Stimulated activated CD4-positive, alpha-beta T cell treated with anti-CD3 and anti-CD28 coated beads, Interleukin-12 subunit alpha, Interleukin-12 subunit beta, amount 100 ng/mL, for 4 hours (primary cell): ENCODE data around the gene INSIG1.

Source experiments
- DNase-seq: peaks from one replicate; pipeline ENCODE4 v3.0.0-alpha.2; 2020

Gene INSIG1

DNA sequence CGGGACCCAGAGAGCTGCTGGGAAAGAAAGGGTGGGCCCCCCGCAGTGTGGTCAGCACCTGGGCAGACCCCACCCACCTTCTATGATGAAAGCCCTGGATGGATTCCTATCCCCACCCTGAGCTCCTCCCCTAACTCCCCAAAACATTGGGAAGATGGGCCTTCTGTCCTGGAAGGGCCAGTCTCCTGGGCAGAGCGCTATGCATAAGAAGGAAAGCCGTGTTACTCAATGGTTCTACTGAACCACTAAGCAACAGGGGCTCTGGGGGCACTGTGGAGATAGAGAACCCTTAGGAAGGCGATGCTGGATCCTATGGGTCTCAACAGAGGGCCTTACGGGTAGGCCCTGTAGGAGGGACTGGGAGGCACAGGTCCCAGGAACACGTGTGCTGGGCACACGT is 30.7 kb upstream of the INSIG1 start:
- no peak for DNase-seq

DNA sequence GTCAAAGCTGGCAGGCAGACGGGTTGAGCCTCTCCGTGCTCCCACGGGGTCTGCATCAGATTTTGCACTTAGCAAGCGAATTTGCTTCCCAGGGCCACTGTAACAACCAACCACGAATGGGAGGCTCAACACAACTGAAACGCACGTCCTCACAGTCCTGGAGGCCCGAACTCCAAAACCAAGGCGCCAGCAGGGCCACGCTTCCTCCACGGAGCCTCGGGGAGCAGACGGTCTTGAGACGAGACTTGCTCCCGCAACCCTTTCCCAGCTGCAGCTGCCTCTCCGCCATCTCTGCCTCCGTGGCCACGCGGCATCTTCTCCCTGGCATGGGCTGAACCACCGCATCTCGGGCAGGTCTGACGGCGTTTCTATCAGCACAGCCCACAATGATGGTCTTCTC is 30.2 kb upstream of the INSIG1 start:
- DNase-seq: no peak

DNA sequence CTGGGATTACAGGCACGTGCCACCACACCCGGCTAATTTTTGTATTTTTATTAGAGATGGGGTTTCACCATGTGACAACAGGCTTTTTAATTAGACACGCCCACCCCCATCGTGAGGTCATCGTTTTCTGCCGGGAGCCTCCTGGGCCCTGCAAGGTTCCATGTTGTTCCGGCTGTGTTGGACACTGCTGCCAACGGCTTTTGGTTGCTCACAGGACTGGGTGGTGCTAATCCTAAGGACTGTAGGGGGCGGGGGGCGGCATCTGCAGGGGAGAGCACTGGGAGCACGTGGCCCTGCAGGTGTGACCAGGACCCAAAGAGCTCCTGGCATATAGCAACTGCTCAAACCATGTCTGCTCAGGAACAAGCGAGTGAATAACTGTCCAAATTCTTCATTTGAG is 29.5 kb upstream of the INSIG1 start:
- no peak for DNase-seq

DNA sequence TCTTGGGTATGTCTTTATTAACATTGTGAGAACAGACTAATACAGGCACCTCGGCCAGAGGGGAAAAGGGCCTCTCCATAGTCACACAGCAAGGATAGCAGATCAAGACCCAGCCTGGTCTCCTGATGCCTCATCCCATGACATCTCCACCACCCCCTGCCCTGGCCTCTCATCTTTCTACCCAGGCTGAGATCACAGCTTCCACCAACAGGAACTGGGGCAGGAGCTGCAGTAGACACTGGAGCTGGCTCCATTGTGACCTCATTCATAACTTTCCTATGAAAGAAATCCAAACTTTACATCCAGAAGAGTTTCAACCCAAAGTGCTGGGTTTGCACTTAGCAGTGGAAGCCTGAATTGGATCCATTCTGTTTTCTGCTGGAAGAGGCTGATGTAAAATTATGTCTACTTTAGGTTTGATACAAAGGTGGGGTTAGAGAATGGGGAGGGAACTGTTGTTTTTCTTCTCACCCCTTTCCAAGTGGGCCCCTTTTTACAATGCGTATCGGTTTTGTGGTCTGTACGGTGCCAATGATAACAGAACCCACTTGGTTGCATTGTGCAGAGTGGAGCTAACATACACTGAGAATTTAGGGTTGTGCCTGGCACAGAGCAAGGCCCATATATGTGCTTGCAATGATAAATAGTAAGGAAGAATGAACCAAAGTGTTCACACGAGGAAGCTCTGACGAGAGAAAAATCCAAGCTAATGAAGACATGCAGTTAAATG is 28.6 kb upstream of the INSIG1 start:
- no peak for DNase-seq

DNA sequence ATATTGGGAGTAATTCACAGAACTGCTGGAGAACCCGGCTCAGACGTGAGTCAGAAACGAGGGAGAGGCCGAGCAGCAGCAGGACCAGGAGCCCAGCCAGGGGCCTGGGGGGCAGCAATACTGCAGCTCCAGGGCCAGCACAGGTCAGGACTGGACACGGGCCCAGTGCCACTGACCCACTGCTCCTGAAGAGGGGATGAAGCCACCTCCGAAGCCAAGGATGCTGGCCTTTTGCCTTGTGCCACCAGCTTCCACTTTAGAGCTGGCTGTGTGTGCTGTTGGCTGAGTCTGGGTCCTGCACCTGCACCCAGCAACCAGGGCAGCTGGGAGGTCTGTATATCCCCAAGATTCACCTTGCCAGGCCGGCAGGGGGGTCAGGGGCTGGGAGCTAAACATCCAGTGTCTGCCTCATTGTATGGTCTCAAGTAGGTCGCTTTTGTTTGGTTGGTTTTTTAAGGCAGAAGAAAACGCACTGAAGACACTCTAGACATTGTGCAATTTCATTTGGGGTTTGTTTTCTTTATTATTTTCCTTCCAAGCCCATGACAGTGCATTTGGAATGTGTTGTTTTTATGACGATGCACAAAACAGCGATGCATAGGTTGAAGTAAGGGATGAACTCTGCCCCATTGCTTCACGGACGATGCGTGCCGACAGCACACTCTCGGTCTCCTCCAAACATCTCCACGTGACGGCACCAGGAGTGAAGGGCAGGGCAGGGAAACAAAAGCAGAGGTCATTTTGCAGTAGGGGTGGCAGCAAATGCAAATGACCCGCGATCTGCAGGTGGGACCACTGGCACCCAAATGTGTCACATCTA is 27.7 kb upstream of the INSIG1 start:
- DNase-seq: no peak

DNA sequence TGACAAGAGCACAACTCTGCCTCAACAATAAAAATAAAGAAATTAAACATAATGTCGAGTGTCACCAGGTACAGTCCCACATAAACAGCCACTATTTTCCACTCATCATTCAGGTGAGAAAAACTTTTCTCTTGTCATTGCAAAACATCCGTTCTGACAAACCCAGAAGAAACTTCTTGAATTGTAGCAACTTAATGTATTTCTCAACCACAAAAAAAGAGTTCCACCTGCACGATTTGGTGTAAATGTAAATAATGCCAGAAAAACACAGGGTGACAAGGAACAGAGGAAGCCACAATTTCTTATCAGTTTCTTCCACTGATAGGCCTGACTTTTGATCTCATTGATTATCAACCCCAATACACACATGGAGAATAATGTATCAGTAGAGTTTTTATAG is 26.8 kb upstream of the INSIG1 start:
- no peak for DNase-seq

DNA sequence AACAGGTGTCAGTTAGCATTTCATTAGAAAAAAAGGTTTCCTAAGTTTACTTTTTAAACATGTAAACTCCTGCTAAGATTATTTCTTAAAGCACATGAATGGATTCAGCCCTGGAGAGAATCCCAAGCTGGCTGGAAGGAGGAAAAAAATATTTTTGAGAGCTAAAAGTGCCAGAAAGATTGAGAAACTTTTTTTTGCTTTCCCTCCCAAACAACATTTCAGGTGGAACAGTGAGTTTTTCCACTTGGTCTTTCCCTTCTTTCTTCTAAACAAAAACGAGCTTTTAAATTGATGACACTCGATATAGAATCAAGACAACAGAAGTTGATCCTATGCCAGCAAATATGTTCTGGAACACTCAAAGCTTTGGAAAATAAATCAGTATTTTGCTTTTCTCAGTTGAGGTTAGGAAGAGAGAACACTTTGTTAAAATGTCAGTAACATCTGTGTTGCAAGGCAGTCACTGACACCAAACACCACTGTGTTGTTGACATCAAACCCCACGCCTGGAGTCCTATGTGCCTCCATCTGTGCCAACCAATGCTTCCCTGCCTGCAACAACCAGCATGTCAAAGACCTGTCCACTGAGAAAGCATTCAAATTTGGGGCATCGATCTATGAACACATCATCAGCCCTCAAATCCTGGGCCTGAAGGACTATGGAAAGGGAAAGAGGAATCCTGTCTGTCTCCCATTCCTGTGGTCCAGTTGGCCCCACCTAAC is 22.9 kb upstream of the INSIG1 start:
- no peak for DNase-seq

DNA sequence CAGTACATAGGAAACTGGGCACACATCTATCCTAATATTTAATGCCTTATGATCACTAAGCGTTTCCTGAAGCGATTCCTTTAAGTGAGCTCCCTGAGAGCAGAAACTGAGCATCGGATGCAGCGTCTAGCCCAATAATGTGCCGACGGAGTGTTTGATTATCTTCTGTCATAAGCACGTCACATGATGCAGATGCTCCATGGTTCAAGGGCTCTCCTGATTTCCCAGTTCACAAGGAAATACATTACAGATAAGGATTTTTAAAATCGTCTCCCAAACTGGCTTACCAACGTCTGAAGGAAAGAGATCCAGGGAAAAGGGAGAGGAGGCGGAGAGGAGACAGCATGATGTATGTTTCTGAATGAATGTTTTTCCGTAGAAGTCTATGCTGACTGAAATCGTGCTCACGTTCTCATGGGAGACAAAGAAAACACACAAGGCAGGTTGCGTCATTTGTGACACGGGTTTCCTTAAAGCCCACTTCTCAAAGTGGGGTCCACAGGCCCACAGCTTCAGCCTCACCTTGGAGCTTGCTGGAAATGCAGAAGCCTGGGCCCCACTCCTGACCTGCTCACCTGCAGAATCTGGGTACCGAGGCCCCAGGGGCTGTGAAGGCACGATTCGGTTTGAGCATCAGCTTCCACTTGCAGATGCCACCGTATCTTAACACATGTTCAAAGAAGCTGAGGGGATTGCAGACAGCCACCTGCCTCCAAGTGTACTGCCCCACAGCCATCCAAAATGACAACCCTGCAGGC is 21.5 kb upstream of the INSIG1 start:
- no peak for DNase-seq

DNA sequence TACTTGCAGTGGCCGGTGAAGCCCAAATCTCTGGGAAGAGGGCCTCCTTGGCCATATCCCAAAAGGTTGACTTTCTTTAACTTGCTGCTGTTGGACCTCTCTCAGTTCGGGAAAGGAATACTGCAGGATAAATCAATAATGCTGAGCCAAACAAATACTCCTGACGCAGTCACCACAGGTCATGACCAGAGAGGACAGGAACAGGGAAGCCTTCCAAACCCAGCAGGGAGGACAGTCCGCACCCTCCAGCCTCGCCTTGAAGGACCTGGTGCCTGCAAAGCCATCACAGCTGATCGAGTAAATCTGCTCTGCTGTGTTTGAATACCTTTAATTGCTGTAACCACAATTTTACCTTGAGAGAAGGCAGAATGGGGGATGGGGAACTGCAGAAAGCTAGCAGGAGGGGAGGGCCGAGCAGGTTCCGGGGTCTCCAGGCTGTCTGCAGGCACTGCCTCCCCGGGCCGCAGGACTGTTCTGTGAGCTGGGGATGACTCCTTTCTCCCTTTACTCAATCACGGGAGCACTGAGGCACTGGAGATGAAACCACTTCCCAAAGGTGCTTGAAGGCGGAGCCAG is 20.8 kb upstream of the INSIG1 start:
- no peak for DNase-seq

DNA sequence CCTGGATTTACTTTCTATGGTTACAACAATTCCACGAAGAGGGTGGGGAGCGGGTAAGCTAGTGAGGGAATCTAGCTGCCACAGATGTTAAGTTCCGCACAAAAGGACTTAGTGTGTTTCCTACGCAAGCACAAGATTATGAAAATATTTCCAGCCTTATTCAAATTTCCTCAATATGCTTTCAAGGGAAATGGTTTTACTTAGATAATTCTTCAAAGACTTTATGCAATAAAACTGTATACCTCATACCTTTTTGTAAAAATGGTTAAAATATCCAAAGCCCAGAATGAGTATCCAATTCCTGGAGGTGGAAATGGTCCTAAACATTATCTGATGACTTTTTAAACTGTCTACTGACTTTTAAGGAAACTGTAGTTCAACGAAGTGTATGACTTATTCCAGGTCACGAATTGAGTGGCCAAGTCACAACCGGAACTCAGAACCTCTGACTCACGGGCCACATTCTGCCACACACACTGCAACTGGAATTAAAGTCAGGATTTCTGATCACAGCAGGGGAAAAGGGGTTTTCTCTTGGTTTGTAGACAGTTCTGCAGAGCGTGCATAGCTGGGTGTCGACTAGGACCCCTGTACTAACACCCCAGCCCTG is 20.2 kb upstream of the INSIG1 start:
- no peak for DNase-seq

DNA sequence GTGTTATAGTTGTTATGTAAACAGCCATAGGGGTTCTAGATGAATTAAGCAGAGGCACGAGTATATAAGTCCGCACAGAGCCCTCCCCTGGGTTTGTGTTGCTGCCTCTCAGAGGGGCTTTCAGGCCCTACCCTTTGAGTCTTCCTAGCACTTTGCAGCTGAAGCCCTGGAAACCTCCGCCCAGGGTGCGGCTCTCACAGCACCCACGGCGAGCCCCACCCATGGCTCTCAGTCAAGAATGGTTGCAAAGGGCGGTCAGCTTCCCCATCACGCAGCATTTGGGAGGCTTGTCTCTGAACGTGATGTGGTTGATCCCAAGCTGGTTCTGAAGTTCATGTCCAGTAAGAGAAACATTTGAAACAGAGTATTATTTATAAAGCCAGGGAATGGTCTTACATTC is 18.8 kb upstream of the INSIG1 start:
- no peak for DNase-seq

DNA sequence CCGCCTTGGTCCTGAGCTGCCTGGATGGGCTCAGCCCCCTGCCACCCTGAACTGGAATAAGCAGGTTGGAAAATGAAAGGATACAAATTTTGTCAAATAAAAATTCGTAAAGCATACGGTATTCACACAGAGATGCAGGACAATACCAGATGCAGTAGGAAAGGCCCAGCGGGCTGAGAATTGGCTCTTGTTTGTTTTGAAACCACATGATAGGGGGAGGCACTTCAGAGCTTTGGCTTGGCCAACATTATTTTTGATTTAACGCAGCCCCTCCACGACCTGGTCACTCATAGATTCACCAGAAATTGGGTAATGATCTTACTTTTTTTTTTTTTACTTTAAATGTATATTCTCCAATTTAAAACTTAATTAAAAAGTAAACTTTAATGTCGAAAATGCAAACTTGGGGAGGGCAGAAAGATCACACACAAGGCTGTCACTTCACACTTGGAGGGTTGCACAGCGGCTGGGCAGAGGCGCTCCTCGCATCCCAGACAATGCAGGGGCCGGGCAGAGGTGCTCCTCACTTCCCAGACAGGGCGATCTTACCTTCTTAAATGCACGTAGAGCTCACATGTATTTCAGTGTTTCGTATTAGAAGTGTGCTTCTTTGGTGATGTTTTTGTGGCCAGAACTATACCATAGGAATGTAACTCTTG is 17.8 kb upstream of the INSIG1 start:
- no peak for DNase-seq

DNA sequence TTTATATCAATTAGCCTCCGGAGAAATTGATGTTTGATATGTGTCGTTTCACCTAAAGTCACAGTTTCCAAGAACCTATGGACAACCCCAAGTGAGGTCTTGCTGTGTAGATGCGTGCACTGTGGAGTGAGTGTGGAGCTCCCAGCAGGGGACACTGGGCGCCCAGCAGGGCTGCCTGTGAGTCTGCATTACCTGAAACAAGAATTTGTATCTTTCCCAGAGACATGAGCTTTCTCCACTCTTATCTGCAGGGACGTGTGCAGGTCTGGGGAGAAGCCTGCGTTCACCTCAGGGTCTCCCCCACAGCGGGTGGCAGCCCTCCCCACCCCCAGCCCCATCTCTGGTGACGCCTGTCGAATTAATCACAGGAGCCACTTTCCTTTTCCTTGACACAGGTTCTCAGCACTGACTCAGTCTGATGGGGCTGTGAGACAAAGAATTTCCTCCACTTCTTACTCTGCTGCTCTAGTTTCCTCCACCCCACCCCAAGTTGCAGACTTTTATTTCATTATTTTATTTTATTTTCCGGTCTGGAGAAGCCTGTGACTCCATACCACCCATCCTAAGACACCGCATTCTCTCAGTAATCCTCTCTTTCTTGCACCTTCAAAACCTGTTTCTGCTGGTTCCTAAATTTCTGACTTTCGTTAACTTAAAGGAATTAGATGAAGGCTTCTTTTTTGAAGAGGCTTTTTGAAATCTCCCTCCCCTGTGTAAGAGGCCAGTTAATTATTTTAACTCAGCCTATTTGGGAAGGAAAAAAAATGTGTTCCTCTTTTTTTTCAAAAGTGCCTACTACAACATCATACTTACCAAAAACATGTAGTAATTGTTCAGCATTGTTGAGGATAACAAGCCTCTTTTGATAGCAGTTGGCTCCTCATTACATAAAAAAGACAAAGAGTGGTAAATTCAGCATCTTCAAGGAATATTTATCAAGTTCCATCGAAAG is 17.0 kb upstream of the INSIG1 start:
- no peak for DNase-seq

DNA sequence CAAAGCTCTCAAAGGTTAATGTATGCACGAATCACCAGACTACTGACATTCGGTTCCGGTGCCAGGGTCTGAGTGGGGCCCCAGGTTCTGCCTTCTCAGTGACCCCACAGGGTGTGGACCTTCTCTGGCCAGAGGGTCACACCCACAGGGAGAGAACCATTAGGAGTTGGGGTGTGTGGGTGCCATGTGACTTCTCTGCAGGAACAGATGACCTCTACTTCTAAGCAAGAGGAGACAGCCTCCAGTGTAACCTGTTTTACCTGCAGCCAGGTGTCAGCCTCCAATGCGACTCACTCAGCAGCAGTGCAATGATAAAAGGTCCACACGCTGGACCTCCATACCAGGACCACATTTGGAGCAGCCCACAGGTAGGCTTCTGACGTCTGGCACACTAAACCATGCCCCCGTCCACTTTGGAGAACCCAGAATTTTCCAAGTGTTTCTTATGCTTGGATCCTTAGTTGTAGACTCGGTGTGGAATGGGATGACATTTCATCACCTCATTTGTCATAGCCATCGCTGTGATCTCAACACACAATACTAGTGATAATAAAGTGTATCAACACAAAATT is 16.2 kb upstream of the INSIG1 start:
- no peak for DNase-seq

DNA sequence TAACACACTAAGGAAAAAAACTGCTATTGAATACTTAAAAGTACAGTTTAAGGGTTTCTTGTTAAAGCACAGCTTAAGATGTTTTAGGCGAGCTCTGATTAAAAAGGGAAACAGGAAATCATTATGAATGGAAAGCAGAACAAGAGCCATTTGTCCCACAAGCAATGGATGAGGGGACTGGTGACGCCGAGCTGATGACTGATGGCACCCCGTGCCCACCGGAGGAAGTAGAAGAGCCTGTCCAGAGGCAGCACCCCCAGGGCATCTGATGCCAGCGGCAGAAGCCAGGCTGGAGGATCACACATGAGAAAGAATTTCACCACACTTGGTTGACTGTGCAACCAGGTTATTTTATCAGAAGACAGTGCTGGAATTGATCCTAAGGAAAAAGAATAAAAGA is 15.0 kb upstream of the INSIG1 start:
- DNase-seq: no peak

DNA sequence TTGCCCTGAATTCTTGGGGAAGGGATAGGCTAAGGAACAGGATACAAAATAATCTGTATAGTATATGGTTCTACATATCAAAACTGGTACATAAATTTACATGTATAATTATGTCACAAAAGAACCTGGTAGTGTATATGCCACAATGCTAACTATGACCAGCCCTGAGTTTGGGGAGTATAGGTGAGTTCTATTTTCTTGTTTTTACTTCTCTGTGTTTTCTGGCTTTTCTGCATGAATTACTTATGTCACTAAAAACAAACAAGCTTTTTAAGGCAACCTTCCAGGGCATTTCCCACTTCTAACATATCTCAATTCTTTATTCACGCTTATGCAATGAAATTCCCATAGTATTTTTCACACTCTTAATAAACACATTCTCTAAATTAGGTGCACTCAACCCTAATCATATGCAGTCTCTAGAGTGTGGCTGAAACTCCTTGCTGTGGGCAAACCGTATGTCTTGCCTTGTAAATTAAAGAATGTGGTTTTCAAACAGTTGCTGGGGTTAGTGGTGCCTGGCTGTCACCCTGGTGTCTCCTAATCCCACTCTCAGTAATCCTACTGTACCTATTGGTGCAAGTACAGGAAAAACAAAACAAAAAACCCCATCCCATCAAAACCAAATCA is 14.0 kb upstream of the INSIG1 start:
- DNase-seq: no peak

DNA sequence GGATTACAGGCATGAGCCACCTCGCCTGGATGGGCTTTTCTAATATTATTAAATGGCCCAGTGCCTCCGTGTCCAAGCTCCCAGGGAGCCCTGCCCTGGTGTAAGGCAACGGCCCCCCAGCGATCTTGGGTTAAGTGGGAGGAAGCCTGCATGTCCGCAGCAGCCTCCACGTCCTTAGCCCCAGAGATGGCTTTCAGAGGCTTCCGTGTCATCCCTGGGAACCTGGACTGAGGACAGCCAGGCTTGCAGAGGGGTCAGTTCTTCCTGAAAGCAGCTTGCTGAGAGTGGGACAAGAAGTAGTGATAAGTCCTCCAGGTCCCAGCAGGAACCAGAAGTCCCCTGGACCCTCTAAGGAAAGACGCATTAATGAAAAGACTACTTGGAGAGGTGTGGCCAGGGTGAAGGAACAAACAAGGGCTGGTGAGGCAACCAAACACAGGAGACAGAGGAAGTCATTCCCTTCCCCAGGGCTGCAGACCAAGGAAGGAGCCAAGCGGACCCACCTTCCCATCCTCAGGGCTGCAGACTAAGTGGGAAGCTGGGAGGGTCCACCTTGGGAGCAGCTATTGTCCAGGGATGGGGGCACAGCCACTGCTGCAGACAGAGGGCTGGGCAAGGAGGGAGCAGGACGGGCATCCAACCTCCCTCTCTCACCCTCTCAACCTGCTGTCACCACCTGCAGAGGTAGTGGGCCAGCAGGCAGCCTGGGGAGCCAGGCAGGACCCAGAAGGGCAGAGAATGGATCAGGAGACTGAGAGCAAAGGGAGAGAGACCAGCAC is 13.0 kb upstream of the INSIG1 start:
- DNase-seq: no peak

DNA sequence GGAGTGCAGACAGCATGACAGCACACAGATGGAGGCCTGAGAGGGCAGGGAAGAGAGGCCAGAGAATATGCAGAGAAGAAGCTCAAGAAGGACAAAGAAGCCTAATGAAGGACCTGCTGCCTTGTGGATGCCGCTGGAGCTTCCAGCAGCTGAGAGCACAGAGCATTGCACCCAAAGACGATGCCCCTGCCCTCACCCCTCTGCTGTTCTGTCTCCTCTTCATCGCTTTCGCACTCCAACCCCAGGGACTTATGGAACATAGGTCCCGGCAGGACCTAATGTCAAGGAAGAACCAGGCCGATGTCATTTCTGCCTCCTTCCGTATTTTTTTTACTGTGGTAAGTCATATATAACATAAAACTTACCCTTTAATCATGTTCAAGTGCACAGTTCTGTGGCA is 12.3 kb upstream of the INSIG1 start:
- no peak for DNase-seq

DNA sequence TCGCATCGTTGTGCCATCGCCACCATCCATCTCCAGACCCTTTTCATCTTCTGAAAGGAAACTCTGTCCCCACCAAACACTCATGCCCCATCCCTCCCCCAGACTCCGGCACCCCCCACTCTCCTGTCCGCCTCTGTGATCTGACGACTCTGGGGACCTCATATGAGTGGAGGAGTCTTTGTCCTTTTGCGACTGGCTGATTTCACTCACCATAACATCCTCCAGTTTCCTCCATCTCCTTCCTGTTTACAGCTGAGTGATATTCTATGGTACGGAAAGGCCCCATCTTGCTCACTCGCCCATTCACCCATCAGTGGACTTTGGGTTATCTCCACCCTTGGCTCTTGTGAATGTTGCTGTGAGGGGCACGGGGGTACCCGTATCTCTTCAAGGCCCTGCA is 11.8 kb upstream of the INSIG1 start:
- no peak for DNase-seq
